ENCODE measurements around the gene BAAT.

BAAT gene

GRCh38 chr9:101398068-101398929 is 13.5 kb upstream of the BAAT start, which contains the start of the genes MRPL50 and ZNF189:
Gene MRPL50, minus strand, starts transcription at chr9:101398618. Its CDS starts 26 bp downstream, at chr9:101398592.
Gene ZNF189, plus strand, starts transcription at chr9:101398851. Its CDS starts 306 bp downstream, at chr9:101399157.
- peak; percentile 96 for DNase-seq

GRCh38 chr9:101397746-101398067 is 12.9 kb upstream of the BAAT start:
- no peak for DNase-seq

GRCh38 chr9:101394687-101395086 is 9.9 kb upstream of the BAAT start:
- no peak for DNase-seq

GRCh38 chr9:101393135-101393534 is 8.3 kb upstream of the BAAT start:
- no peak for DNase-seq

DNA sequence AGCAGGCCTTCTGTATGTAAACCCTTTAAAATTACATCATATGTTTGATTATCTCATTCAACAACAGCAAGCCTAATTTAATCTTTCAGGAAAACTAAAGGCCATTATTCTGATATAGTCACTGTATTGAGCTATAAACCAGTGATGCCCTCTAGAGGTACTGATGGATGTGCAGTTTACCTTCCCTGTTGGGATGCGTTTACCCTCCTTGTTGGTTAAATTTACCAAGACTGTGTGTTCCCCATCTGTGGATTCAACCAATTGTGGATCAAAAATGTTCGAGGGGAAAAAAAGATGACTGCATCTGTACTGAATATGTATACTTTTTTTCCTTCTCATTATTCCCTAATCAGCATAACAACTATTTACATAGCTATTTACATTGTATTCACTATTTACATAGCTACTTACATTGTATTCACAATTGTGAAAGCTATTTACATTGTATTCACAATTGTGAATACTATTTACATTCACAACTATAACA is 3.7 kb upstream of the BAAT start:
- no peak for DNase-seq

DNA sequence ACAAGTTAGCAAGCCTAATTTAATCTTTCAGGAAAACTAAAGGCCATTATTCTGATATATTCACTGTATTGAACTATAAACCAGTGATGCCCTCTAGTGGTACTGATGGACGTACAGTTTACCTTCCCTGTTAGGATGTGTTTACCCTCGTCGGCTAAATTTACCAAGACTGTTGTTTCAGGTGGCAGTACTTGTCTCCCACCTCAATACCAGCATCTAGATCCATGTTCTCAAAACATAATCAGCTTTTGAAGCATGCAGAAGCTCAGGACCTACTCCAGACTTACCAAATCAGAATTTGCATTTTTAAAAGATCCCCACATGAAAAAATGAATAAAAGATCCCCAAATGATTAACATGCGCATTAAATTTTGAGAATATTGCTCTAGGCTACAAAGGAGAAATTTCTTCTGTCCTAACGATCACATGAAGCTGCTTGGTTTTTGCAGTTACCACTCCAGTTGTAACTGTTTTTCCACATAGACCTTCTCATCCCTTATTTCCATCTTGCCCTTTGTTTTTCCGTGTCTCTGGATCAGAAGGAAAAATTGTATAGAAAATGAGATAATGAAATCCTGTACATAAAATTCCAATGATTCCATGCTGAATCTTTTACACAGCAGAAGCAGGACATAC is 3.2 kb upstream of the BAAT start:
- DNase-seq: no peak

GRCh38 chr9:101383361-101383760 is 1.4 kb downstream of the BAAT start:
- no peak for DNase-seq

GRCh38 chr9:101381833-101382342 is 2.9 kb downstream of the BAAT start:
- DNase-seq: no peak

- no peak for DNase-seq
Measured at GRCh38 chr9:101381118-101381517, 3.7 kb downstream of the BAAT start.

DNA sequence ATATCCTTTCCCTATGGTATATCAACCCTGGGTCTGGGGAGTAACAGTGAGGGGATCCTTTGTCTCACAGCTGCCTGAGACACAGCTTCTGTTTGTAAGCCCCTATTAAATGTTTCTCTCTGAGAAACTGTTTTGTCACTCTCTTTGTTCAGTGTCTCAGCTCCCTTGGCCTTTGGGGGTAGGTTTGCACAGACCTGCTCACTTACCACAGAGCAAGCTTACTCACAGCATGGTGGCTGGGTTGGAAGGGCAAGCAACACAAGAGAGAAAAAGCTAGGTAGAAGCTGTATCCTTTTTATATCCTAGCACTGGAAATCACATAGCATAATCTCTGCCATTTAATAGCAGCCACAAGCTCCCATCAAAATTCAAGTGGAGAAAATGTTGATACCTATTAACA is 4.5 kb downstream of the BAAT start:
- DNase-seq: no peak

- no peak for DNase-seq
Measured at GRCh38 chr9:101376111-101376848, 8.5 kb downstream of the BAAT start.

DNA sequence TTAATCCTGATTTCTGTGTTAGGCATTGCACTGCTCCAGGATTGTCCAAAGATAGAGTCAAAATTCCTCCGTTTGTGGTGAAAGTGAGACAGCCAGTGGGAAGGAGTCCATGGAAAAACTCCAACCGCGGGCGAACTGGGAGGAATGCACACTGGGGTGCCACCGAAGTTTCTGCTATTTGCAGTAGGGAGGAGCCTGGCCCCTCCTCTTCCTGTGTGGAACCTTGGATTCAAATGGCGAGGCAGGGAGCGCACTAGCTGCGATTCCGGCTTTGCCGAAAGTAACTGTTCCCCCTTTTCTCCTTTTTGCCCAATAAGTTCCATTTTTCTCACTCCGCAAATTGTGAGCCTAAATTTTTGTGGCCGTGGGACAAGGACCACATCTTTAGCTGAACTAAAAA is 9.3 kb downstream of the BAAT start:
- no peak for DNase-seq

- no peak for DNase-seq
Measured at GRCh38 chr9:101372327-101373118, 12.3 kb downstream of the BAAT start.

DNA sequence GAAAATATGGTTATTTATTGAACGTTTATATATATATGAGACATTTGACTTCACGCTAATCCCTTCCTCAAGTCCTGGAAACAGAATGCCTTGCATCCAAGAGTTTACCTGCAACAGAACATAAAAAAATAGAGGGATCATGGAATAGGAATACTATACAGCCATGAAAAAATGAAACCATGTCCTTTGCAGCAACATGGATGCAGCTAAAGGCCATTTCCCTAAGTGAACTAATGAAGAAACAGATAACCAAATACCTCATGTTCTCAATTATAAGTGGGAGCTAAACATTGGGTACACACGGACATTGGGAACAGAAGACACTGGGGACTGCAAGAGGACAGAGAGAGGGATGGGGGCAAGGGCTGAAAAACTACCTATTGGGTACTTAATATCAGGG is 13.0 kb downstream of the BAAT start:
- no peak for DNase-seq

- DNase-seq: no peak
Measured at GRCh38 chr9:101369884-101370531, 14.8 kb downstream of the BAAT start.

DNA sequence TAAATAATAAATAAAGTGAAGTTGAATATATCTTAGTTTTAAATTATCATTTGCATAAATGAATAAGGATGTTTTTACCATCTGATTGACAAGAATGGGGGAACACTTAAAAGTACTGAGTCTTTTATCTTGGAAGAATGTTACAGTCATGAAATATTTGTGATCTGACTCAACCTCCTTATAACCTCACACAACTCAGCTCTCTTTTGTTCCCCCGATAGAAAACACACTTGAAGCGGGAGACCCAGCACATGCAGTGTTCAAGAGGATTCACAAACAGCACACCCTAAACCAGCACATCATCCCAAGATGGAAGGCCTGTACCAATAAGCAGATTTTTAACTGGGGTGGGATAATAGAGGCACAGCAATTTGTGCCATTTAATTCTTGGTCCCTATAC is 15.5 kb downstream of the BAAT start:
- DNase-seq: no peak

DNA sequence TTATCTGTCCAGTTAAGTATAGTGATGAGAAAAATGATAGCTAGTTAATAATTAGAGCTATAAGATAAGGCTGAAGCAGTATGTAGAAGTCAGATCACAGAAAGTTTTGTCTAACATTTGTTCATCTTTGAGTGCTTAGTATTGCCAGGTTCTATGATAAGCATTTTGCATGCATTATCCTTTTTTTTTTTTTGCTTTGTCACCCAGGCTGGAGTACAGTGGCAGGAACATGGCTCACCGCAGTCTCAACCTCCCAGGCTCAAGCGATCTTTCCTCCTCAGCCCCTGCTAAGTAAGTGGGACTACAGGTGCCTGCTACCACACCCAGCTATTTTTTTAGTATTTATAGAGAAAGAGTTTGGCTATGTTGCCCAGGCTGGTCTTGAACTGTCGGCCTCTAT is 17.5 kb downstream of the BAAT start:
- DNase-seq: no peak

DNA sequence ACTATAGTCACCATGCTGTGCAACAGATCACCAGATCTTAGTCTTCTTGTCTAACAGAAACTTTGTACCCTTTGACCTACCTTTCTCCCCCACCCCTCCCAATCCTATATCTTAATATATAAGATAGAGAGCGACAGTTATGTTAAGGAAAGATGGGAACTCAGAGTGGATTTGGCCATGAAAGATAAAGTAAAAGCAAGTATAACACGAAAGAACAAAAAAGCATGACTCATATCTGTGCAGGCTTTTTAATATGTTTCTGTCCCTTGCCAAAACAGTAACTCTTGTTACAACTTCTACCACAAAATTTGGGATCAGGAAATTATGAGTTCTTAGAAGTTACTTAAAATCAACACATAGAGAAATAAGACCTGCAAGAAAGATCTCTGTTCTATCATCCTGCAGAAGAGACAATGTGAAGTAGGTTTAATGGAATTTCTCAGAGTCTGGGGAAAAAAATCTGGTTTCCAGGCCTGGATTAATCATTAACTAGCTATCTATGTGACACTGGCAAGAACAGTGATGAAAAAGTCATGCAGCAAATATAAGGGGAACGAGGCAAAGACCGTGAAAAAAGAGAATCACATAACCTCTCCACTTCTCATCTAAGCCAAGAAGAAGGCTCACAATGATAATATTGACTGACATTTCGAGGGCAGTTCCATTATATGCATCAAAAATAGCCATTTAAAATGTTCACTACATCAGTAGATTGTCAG is 18.6 kb downstream of the BAAT start:
- no peak for DNase-seq

DNA sequence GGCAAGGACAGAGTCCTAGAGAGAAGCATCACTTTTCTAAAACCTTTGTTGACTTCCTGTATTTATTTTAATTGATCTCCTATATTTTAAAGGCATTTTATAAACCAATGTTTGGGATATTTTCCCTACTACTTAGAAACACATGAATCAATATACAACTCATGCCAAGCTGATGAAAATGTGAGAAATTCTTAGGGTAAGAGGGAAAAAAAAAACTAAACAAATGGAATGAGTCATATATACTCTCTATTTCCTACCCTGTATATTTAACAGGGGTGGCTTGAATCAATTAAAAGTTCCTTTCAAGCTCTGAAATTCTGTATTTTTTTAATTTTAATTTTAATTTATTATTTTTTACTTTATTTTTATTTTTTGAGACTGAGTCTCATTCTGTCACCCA is 19.6 kb downstream of the BAAT start:
- DNase-seq: no peak

- DNase-seq: no peak
Measured at GRCh38 chr9:101362450-101362849, 22.4 kb downstream of the BAAT start.

DNA sequence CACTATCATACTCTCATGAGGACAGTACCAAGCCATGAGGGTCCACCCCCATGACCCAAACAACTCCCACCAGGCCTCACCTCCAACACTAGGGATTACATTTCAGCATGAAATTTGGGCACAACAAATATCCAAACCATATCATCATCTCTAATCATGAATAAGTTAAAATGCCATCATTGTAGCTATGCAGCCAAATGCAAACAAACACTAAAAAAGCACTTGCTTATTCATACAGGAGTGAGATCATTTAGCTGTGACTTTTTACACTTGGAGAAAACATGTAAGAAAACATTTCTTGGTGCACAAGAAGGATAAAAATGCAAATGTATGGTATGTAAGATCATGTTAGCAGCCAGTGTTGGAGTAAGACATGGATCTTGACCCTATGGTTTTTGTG is 24.2 kb downstream of the BAAT start:
- no peak for DNase-seq
